ENCODE results near the gene ACADM.
"Not testable (repeated sequence)": the region's sequence is repeated elsewhere in the genome, so short reads cannot be mapped to it uniquely, and the experiment has no call there.

Gene ACADM

DNA sequence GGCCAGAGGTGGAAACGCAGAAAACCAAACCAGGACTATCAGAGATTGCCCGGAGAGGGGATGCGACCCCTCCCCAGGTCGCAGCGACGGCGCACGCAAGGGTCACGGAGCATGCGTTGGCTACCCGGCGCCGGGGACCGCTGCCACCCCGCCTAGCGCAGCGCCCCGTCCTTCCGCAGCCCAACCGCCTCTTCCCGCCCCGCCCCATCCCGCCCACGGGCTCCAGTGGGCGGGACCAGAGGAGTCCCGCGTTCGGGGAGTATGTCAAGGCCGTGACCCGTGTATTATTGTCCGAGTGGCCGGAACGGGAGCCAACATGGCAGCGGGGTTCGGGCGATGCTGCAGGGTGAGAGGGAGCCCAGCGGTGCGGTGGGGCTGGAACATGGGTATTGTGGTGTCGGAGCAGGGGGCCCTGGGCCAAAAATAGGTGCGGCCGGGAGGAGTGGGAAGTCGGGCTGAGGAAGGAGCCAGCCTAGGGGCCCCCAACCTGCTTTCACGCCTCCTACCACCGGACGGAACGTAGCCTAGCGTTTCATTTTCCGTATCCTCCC, at the start of gene ACADM:
Gene ACADM (plus strand): TSS at position 238 of the 551 bp plus-strand sequence. CDS start 79 bp downstream, at position 317.
- DNase-seq: peak; percentile 62 to 81

DNA sequence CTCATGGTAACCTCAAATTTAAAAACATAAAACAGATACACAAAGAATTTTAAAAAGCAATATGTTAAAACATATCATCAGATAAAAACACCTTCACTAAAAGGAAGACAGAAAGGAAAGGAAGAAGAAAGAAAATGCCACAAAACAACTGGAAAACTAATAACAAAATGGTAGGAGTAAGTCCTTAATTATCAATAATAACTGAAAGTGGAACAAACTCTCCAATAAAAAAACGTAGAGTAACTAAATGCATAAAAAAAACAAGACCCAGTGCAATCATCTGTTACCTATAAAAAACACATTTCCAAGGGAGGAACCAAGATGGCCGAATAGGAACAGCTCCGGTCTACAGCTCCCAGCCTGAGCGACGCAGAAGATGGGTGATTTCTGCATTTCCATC, 47.1 kb upstream of the ACADM start:
- DNase-seq: no peak

DNA sequence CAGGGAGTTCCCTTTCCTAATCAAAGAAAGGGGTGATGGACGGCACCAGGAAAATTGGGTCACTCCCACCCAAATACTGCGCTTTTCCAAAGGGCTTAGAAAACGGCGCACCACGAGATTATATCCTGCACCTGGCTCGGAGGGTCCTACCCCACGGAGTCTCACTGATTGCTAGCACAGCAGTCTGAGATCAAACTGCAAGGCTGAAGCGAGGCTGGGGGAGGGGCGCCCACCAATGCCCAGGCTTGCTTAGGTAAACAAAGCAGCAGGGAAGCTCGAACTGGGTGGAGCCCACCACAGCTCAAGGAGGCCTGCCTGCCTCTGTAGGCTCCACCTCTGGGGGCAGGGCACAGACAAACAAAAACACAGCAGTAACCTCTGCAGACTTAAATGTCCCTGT, 46.5 kb upstream of the ACADM start:
- DNase-seq: not testable (repeated sequence)

DNA sequence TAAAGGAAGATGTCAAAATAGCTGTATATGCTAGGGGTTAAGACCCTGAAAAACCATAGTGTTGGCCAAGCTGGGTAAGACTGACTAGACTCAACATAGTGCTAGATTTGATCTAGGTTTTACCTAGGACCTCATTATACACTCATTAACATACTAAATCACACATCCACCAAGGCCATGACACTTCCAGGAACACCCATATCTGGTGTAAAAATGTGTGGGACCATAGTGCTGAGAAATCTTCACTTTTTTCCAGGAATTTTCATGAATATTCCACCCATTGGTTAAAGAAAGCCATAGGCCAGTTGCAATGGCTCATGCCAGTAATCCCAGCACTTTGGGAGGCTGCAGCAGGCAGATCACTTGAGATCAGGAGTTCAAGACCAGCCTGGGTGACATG, 34.0 kb upstream of the ACADM start:
- DNase-seq: no peak

DNA sequence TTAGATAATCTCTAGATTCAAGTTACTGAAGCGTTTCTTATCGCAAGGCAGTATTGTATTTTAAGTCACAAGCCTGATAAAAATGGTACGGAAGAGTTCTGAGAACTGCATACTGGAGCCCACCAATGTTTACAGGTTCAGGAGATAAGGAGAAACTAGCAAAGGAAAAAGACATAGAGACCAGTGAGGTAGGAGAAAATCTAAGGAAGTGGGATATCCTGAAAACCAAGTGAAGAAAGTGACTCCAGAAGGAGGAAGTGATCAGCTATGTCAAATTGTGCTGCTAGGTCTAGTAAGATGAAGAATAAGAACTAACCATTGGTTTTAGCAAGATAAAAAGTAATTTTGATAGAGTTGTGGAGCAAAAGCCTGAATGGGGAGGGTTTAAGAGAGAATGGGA, 31.0 kb upstream of the ACADM start:
- DNase-seq: no peak

DNA sequence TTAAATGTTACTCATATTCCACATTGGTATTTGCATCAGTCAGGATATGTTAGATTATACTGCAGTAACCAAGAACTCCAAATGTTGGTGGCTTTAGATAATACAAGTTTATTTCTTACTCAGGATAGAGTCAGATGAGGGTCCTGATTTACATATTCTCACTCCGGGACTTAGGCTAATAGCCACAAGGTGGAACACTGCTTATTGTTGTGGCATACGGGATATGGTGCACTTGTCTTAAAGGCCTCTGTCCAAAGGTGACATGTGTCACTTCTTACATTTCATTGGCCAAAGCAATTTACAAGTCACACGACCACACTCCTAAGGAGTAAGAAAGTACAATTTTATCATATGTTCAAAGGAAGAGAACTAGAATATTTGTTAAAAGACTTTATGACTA, 28.5 kb upstream of the ACADM start:
- no peak for DNase-seq

DNA sequence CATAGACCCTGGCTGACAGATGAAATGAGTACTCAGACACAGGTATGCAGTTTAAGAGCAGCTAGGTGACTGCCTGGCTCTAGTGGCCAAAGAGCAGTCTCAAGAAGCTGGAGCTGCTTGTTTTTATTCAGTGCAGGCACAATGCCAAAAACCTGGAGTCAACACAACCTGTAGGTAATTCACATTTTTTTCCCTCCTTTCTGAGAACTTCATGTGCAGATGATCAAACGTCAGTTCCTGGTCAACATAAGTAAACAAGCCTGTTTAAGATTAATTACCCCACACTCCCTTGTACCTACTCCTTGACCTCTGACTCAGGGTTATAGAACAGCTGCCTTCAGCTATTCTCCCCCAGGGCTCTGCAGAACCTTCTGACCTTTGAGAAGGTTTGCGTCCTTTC, 17.3 kb upstream of the ACADM start:
- no peak for DNase-seq

DNA sequence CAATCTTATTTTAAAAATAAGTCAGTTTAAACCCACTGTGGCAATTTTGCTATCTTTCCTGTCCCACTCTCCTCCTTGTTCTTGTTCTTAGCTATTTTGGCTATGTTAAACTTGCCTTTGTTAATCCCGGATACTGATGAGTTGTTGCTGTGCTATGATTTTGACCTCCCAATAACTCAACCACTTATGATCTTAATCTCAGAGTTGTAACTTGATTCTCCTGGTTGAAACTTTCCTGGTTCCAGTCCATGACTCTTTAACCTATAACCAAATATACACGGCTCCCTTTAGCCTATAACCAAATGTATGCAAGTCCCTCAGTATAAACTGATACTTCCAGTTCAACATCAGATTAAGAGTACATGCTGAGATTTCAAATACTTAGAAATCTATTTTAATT, 15.6 kb upstream of the ACADM start:
- DNase-seq: no peak

DNA sequence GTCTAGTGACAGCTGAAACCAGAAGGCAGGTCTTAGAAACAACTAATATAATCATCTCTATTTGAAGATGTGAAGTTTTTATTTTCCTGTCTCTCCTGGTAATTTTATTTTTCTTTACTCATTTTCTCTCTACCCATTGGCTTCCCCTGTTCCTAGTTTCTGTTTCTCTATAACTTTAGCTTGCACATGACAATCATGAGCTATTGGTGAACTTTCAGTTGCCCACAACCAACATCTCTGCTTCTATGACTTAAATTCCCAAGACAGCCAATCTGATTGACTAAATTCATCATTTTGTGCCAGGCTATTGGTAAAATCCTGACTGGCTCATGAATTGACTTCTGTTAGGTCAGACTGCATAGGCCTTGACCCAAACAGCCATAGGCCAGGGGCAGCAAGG, 13.7 kb upstream of the ACADM start:
- no peak for DNase-seq

DNA sequence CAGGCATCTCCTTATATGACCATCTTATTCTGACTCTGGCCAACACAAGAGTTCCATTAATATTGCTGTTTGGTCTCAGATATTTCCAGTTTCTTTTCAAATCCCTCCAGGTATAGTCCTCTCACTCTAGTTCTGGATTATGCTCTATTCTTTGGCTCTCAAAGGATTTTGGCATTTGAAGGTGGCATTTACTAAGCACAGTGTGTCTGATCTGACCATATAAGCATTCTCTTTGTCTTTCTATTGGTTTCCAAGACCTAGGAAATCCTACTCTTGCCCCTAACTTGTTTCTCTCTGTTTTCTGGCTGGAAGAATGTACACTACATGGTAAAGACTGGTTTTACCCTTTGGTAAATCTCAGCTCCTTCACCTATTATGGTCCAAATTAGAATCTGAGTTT, 12.7 kb upstream of the ACADM start:
- DNase-seq: no peak

DNA sequence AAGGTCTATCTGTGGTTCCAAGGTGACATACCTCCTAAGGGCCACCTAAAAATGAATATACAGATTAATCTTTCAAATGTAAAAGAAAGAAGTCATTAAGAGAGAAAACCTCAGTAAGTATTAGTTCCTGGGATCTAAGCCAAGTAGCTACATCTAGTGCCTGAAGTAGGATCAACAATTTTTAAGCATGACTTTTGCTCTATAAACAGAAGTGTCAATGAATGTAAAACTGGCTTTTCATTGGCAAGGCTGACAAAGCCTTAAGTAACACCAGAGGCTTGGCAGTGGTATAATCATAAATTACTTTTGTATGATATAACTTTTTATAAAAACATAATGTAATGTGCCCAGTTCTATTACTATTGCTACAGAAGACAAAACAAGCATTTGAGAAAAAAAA, 12.2 kb upstream of the ACADM start:
- DNase-seq: no peak

DNA sequence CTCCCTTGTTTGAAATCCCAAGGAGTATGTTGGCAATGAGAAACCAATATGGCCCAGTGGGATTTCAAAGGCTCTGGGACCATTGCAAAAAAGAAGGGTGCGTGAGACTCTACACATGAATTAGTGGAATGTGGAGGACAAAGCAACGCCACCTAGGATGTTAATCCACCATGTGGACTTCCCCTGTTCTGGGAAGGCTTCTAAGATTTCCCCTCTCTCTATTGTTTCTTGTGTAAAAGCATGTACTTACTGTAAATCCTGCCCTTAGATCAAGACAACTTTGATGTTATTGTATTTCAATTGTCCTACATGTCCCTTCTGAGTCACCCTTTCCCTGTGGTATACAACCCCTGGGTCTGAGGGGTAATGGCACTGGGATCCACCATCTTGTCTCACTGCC, 4.7 kb upstream of the ACADM start:
- DNase-seq: no peak

DNA sequence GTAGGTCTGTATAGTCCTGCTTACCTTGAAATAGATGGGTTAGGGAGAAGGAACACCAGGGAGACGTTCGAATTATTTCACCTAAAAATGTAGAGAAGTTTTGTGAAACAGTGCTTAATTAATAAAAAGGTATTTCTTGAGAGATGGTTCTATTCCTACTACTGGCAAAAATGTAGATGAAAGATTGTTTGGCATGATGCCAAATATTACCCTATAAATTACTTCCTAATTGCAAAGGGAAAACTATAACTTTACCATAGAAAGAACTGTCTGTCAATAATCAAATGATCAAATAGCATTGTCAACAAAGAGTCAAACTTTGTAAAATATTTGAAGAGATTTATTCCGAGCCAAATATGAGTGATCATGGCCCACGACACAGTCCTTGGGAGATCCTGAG, 4.2 kb upstream of the ACADM start:
- no peak for DNase-seq

DNA sequence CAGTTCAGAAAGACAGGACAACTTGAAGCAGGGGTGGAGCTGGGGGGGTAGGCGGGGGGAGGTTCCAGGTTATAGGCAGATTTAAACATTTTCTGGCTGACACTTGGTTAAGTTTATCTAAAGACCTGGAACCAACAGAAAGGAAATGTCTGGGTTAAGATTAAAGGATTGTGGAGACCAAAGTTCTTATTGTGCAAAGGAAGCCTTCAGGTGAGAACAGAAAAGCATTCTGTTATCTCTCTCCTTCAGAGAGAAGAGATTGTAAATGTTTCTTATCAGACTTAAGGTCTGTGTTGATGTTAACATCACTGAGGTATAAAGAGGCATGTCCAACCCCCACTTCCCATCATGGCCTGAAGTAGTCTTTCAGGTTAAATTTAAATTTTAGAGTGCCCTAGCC, 3.7 kb upstream of the ACADM start:
- DNase-seq: no peak

DNA sequence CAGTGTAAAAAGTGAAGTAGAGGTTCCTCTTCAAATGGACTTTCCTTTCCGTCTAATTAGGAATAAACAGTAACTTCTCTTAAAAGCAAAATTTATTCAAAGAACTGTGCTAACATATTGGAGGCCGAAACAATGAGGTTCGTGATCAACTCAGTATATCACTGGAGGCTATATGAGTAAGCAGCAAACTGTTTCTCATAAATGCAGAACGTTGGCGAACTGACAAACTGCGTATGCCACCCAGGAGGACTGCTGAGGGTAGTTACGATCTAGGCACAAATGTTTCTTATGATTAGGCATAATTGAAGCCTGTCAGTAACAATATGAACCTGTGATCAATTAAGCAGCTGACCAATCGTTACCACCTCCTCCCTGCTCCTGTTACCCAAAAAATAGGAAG, 2.3 kb upstream of the ACADM start:
- DNase-seq: not testable (repeated sequence)

DNA sequence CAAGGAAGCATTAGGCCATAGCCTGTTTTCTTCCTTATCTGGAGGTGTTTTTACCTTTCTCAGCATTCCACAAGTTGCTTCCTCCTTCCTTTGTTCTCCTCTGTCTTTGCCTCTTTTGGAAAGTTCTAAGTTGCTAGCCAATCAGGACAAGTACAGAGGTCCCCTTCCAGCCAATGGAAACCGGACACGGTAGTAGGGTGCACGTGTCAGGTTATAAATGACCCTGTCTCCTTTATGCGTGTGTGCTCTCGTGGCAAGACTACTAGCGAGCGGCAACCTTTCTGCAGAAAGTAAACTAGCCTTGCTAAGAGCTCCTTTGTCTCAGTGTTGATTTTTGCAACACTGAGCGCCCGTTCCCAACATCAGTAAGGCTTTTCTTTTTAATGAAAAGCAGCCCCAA, 1.5 kb upstream of the ACADM start:
- DNase-seq: no peak

DNA sequence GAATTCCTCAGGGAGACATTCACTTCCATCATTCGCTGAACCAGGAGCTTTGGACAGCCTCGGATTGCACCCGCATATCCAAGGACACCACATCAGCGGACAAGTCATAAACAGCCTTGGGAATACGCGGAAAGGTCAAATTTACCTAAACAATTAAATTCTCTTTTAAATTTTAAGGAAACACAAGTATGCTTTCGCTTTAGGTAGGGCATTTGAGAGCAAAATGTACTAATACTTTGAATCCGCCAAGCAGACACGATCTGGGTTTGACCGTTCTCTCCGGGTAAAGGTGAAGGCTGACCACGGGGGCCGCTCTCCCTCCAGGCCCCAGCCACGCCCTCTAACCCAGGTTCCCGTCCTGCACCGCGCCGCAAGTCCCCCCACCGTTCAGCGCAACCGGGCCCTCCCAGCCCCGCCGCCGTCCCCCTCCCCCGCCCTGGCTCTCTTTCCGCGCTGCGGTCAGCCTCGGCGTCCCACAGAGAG, 479 bp upstream of the ACADM start:
- DNase-seq: peak; percentile 61 to 67

DNA sequence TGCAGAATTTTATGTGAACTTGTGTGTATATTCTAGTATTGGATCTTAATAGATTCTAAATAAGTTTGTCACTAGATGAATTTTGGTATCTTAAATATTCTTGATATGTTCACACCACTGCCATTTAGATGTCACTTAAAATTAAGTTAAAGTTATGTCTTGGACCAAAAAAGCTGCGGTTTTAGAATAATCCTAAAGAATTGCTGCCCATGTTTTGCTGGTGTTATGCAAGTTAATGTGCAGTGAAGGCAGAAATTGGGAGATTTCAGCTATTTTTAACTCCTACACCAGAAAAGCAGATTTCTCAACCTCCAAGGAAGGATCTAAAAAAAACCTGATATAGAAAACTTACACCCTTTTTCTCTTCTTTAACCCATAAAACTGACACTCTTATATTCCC, 757 bp downstream of the ACADM start:
- no peak for DNase-seq

DNA sequence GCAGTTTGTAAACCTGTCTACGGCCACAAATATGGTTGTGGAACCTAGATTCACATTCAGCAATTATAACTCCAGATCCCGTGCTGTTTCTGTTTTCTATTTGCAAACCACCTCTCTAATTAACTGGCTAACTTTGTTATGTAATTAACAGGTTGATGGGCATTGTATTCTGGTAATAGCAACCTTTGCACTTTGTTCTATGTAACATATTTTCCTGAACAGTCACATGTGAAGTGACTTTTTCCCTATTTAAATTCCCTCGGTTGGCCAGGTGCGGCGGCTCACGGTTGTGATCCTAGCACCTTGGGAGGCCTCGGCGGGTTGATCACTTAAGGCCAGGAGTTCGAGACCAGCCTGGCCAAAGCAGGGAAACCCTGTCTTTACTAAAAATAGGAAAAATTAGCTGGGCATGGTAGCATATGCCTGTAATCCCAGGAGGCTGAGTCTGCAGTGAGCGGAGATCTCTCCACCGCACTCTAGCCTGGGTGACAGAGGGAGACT, 1.4 kb downstream of the ACADM start:
- peak in 1 of 2 experiments; percentile 21 for DNase-seq

DNA sequence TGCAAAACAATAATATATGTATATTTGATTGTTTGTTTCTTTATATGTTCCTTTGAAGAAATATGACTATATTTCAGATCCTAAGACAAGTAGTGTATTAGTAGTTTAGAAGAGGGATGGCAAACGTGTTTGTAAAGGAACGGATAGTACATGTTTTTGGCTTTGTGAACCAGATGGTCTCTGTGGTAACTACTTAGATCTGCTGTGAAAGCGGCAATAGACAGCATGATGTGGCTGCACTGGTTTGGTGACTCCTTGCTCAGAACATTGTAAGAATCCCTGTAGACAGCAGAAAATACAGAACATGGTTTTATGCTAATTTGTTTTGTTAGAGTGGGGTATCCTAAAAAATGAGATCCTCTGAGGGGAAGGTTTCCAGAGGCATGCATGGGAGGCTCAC, 3.1 kb downstream of the ACADM start:
- DNase-seq: no peak

DNA sequence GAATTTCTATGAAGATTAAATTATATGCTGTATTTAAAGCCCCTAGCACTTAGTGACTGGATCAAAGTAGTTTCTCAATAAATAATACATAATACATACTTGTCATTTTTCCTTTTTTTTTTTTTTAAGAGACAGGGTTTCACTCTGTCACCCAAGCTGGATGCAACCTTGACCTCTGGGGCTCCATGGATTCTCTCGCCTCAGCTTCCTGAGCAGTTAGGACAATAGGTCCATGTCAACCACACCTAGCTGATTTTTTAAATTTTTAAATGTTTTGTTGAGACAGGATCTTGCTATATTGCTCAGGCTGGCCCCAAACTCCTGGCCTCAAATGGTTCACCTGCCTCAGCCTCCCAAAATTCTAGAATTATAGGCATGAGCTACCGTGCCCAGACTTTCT, 5.9 kb downstream of the ACADM start:
- DNase-seq: no peak

DNA sequence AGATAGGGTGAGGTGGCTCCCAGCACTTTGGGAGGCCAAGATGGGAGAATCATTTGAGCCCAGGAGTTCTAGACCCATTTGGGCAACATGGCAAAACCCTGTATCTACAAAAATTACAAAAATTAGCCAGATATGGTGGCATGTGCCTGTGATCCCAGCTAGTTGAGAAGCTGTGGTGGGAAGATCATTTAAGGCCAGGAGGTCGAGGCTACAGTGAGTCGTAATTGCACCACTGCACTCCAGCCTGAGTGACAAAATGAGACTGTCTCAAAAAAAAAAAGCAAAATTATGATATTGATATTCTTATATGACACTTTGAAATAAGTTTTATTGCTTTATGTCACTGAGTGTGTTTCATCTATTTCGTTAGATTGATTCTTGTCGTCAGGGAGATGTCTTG, 7.4 kb downstream of the ACADM start:
- DNase-seq: no peak

DNA sequence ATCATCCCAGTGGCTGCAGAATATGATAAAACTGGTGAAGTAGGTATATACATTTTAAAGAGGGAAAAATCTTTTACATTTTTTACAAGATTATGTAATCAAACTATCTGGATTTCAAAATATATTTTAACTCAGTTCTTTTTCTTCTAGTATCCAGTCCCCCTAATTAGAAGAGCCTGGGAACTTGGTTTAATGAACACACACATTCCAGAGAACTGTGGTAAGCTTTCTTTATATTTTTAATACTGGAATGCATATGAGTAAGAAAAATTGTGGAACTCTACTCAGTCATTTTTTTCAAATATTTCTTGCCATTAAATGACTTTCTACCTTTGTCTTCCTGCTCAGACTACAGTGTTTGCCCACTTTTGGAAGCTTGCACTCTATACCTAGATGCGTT, 8.2 kb downstream of the ACADM start:
- no peak for DNase-seq

DNA sequence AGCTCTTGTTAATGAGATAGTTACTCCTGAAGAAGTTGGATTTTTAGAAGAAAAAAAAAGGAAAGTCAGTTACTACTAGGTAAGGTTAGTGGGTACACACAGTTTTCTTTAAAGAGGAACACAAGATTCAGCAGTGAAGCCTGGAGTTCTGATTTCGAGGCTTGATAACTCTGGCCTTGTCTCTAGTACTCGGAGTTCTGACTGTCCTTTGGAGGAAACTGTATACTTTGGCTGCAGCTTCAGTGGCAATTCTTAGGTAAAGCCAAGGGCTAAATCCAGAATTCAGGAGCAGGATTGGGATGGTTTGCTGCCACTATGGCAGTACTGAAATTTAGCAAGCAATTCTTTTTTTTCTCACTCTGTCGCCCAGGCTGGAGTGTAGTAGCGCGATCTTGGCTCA, 9.2 kb downstream of the ACADM start:
- DNase-seq: no peak

DNA sequence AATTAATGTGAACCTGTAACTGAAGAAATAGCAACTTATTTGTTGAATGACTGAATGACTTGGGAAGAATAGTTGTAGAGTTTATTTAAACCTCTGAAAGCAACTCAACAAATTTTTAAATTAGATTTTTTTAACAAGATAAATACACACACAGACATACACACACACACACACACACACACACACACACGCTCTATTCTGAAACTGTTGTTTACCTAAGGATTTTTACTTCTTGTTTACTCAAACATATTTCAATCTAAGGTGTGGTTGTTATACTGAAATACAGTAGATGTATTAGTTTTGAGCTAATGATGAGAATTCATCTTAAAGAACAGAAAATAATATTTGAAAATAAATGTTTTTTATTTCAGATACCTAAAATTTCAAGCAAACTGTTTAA, 11.5 kb downstream of the ACADM start:
- no peak for DNase-seq

Data from NCI-H2081 (cell line).